GM21529 (cell line): ENCODE data around the gene RAD18.

Experiments
- ATAC-seq: cut with Tn5 transposase; IDR thresholded peaks from one replicate; pipeline ENCODE4 v1.9.1; 2021; ENCODE audit not compliant: unreplicated experiment

Gene RAD18

DNA sequence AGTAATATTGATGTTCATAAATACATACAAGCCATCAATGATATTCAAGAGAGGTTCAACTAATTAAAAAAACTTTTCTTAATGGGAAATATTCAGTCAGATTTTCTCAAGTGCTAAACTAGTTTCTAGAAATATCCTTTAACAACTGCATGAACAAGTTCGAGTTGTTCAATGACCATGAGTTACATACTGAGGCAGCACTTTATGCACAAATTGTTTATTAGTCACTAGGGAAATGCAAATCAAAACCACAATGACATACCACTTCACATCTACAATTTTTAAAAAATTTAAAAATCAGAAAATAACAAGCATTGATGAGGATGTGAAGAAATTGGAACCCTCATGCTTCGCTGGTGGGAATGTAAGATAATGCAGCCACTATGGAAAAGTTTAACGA lies 62.4 kb downstream of the RAD18 start:
- ATAC-seq: no peak

DNA sequence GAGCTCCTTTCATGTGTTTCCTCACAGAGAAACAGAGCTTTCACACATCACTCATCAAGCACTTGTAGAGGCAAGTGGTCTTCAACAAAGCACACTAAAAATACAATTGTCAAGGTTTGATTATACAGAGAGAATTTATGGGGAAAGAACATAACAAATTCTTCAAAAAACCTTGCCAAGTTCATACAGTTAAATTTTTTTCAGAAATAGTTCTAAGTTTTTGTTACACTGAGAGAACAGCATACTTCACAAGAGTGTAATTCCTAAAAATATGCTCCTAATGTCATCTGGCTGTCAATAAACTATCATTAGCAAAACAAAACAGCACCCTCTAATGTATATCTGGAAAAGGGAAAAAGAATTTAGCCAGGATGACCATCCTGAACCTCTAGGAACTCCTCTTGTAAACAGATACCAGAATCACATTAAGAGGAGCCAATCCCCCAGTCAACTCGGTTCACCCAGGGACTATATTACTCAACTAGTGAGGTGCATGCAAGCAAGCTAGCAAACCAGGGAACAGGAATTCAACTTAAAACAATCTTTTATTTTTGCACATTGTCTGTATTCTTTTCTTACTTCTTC lies 63.3 kb downstream of the RAD18 start:
- ATAC-seq: no peak

DNA sequence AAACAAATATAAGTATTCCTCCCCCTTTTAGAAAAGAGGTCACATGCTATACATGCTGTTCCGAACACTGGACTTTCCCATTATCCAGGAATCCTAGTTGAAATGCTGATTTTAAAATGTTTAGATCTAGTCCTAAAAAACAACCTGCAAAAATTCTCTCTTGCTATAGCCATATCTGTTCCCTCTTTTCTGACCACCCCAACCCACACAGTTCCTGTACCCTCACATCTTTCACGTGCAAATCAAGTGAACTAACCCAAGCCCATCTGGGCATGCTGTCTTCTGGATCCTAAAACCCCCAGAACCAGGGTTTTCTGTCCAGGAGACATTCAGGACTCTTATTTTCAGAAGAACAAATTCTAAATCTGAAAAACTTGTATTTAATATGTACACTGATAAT lies 67.4 kb downstream of the RAD18 start:
- ATAC-seq: no peak

DNA sequence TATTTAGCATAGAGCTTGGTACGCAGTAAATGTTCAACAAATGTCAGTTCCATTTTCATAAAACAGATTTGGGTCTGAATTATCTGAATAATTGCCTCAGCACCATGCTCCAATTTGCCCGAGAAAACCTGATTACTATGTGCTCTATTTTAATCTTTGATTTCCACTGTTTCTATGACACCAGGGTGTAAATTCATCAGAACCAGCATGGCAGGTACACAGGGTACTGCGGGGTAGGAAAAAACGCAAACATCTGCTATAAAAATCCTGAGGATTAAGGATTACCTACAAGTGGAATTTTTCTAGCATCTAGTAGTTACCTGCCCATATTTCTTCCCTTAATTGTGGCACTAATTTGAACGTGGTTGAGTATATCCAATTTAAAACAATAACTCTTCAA lies 70.3 kb downstream of the RAD18 start:
- no peak for ATAC-seq

DNA sequence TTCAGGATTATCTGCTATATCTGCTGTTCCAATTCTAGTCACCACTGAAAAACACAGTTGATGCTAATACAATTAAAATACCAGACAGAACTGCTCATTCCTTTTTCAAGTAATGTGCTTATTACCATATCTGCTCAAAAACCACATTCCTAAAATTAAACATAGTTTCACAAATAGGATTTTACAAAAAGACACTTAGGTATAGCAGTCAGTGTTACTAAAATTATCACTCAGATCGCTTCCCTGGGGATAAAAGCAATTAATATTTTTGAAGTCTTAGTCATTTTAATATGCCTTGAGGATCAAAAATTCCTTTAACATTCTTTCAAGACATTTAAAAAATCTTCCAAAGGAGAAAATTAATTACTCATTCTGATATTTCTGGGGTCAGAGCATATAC lies 71.5 kb downstream of the RAD18 start:
- ATAC-seq: no peak

DNA sequence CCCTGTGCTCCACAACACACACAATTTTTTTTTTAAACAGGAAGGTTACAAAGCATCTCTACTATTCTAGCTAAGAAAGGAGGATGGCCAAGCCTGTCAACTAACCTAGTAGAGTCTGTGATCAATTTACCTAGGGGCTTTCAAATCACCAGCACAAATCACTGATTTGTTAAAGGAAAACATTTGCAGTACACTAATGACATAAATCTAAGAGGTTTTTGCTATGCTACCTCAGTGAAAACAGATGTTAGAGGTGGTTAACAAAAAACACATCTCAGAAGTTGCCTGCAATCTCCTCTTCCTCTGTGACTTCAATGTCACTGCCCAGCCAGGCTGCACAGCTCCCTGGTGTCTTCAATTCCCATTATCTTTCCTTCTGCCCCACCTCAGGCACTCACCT lies 72.0 kb downstream of the RAD18 start:
- ATAC-seq: no peak

DNA sequence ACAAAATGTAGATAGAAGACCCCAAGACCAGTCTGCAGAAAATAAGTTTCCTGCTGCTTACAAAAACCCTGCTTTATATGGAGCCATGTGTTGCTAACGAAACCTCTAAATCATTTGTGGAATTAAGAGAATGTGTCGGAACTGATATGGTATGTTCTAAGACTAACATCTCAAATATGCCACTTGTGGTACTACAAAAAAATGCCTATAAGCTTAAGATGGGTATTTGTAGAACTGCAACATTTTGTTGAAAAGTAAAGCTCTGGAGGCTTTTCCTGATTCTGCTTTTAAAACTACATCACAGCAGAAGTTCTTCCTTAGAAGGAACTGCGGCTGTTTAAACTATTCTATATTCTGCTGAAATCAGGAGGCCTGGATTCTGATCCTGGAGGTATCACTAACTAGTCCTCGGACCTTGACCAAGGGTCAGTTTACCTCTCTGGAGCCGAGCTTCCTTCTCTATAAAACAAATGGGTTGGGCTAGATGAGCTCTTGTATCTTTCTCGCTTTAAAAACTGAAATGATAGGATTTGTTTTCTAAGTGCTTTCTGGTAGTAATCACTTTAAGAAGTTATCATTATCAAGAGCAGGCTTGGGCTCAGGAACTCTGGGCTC lies 74.9 kb downstream of the RAD18 start:
- no peak for ATAC-seq

DNA sequence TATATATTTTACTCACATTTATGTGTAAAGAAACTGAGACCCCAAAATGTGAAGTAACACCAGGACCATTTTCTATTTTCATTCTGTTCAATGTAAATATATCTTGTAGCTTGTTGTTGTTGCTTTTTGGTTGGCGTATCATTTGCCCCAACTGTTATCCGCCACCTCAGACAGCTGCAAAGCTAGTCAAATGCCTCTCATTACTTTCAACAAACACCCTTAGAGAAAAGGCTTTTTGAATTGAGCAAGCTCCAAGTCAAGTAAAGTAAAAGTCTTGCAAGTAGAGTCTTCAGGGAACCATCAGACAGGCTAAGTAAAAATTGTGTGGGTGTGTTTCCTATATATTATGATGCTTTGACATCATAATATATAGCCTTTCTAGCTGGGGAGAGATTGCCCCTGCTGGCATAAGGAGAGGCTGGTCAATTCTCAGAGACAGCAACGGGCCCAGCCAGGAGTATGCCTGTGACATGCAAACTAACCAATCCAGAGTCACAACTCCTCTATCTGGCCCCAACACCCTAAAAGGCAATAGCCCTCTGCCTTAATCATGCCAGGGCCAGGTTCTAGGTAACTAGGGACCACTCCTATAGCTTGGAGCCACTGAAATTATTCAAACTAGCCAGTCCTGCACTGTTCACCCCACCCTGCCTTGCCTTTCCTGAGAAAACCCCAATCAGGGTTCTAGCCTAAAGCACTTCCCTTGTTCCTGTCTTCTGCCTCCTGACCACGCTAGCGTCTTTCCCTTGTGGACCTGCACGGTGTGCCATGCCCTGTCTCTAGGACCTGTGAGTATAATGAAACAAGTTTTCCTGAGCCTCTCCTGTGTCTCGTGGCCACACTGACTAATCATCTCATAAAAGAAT lies 75.6 kb downstream of the RAD18 start:
- no peak for ATAC-seq

DNA sequence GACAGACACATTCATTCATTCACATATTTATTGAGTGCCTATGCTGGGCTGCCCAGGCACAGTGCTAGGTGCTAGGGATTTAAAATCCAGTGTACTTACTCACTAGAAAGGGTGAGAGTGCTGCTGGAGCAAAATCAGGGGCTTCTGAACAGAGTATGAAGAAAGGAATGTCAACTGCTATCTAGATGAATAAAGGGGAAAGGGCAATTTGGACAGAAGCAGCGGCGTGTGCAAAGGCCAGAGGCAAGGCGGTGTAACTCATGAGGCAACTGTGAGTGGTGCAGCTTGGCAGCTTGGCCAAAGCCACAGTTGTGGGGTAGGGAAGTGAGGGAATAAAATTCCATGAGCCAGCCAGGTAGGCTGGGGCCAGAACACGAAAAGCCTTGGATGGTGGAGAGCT lies 76.7 kb downstream of the RAD18 start:
- no peak for ATAC-seq

DNA sequence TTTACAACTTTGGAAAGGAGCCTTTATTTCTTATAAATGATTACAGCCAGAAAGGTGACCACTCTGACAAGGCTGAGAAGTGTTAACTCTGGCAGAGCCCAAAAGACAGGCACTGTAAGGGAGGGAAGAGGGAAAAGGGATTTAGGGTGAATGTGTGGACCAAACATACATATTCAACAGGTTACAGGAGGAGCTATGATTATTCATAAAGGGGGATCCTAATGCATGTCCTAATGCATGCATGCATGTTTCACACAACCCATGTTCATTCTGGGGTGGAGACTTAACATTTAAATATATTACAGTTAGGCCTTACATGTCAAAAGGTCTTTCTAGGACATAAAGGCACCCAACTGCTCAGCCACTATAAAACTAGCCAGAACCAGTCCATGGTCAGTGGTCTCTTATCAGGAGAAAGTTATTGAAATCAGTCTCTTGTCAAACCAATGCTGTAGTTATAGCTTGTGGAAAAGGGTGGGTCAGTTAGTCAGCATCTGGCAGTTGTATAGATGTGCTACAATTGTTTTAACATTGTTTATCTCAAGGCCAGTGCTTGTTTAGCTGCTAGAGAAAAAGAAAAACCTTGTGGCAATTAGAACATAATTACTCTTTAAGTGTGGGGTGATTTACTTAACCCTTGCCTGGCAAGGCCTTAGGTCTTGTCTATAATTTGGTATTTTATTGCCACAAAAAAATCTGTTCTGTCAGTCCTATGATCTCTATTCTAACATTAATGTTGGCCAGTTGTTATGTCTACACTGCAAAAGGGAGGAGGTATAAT lies 77.5 kb downstream of the RAD18 start:
- no peak for ATAC-seq

DNA sequence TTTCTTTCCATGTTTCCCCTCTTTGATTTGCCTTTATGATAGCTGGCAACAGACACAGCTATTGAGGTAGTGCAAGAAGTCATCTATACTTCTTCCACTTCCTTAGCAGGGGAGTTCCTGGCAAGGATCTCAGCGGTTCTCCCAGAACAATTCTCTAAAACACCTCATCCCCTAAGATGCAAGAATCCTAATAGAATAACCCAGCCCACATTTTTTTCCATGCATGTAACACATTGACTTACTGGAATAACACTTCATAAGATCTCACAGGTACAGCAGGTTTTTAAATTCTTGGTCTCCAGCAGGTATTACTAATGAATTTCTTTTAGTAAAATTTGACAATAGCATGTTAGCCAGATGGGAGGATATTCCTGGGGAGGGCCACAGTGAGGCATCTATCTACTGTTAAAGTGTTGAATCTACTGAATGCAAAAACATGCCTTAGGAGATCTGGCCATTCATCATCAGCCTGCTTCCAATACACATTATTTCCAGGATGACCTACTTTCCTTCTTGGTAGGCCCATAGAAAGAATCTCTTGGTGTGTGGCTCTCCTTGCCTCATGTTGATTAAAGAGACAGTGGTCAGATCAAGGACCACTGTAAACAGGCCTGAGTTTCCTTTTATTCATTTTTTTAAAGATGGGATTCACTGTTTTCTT lies 78.5 kb downstream of the RAD18 start:
- no peak for ATAC-seq

DNA sequence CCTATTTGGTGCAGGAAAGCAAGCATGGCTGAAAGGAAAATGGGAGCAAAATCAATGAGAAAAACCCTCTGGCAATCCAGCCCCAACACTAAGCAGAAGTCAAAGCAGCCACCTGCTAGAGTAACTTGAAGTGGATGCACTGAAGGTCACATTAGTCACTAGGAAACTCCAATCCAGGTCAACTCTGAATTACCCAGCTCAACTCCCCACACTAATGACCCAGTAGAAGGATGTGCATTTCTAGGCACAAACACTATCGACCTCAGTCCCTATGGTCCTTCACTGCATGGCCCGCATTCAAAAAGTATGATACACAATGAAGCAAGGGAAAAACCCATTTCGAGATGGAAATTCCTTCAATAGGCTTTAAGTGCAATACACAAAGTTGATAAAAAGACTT lies 80.6 kb downstream of the RAD18 start:
- ATAC-seq: peak; percentile 42

DNA sequence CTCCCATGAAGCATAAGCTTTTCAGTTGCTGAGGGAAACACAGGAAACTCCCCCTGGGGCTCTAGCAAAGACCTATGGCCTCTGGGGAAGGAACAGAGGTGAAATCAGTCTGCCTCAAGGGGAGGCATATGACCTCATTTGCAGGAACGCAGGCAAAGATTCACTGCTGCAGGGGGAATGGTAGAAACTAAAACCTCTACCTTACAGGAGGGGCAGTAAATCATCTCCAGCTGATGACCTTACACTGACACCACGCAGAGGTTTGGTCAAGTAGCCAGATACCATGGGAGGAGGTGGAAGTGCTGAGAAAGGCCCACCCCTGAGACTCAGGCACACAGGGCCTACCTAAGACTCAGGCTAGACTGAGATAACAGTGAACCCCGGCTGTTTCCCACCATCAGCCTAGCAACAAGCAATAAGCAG lies 81.1 kb downstream of the RAD18 start:
- peak; percentile 74 for ATAC-seq

DNA sequence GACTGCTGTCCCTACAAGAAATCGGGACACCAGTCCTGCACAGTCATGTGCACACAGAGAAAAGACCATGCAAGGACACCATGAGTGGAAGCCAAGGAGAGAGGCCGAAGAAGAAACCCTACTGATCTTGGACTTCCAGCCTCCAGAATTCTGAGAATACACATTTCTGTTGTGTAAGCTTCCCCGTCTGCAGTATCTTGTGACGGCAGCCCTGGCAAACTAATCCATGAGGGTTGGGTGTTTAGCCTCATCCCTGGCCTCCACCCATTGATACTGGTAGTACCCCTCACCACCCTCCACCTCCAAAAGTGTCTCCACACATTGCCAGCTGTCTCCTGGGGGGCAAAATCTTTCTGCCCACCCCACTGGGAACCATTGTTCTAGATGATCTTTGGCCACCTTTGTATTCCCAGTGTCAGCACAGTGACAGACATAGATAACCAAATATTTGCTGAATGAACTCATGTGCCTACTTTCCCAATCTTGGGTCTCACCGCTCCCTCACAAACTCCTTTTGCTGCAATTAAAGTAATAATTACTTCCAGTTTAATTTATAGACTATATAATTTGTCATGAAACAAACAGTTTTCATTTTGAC lies 83.8 kb downstream of the RAD18 start:
- ATAC-seq: no peak

DNA sequence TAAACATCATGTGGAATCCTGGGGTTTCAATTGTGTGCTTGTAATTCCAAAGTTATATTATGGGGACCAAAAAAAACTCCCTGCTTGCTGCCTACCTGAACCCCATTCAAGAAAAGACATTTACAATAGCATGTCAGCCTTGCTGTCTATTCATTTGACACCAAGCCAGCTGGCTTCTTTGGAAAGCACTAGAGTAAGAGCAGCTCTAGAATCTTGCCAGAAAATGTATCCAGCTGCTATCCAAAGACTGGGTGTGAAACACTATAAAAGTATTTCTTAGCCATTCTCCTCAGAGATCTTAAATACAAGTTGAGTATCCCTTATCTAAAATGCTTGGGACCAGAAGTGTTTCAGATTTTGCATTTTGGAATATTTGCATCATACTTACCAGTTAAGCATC lies 87.4 kb downstream of the RAD18 start:
- ATAC-seq: no peak

DNA sequence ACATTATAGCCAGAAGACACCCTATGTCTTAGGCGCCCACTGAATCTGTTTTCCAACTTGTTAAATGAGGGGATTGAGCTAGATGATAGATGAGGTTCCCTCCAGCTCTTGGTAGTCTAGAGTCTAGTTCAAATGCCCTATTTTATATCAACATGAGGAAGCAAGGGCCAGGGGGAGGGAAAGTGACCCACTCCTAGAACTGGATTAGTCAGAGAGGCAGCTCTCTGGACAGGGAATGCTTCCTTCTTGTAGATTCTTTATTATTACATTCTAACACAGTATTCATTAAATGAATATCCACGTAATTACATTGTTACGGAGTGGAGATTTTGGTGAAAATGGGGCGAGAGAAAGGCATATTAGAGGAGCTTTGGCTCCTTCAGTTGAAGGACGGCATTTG lies 89.5 kb downstream of the RAD18 start:
- no peak for ATAC-seq

DNA sequence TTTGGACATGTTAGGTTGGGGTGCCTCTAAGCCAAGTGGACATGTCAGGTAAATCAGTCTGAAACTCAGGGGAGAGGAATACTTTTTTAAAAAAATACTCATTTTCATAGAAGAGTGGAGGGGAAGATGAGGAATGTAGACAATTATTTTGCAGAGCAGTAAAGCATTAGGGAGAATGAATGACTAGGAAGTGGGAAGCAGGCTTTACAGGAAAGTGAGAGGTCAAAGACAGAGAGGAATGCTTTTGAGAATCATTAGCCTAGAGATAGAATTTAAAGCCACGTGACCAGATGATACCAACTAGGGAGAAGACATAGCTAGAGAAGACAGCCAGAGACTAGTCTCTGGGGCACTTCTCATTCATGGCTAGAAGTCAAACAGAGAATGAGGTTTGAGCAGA lies 91.0 kb downstream of the RAD18 start:
- ATAC-seq: no peak

DNA sequence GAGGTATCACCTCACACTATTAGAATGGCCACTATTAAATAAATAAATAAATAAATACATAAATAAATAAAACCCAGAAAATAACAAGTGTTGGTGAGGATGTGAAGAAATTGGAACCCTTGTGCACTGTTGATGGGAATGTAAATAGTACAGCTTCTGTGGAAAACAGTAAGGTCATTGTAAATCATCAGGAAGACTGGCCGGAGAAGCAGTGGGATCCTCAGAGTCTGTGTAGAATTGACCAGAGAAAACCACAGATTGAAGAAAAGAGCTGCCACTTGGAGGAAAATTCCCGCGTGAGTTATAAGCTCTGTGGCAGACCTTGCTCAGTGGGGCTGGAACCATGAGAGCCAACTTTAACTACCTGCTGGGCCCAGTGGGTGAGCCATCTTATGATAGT lies 92.0 kb downstream of the RAD18 start:
- no peak for ATAC-seq

DNA sequence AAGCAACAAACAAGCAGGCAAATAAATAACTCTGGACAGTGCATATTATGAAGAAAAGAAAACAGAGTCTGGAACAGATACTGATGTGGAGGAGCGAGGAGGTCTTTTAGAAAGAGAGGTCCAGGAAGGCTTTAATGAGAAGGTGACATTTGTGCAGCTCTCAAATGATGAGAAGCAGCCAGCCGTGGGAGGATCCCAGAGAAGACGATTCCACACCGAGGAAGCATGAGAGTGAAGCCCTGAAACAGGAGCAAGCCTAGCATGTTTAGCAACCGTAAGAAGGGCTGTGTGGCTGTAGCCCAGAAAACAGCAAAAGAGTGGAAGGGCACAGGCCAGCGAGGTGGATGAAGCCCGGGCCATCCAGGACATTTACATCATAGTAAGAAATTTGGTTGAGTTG lies 93.1 kb downstream of the RAD18 start:
- no peak for ATAC-seq

DNA sequence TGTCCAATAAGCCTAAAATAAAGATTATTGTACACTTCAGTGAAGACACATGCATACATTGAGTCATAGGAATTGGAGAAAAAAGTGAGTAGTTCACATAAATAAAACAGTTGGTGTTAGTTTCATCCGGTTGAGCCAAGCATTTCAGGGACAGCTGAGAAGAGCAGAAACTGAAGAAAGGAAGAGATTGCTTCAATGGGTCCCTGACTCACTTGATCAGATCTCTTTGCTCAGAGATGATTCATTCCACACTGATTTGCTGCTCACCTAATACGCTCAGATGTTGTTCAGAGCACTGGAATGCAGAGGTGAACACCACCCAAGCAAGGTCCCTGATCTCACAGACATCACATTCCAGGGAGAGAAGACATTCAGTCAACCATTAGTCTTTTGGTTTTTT lies 93.7 kb downstream of the RAD18 start:
- no peak for ATAC-seq

DNA sequence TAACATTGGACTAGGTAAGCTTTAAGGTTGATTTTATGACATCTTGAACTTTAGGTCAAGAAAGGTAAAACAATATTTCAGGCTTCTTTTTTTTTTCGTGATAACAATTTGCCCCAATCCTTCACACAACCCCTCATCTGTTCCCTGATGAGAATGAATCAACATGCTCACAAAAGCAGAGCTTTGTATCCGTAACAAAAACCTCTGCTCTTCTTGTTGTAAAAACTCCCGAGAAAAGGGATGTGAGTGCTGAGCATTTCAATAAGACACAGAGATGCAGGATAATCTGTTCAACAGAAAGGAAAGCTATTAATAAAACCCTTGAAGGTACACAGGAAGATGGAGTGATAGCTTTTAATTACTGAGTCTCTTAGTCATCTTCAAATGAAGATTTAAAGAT lies 94.3 kb downstream of the RAD18 start:
- ATAC-seq: no peak
